GM21786 (cell line): ENCODE data around the gene PICK1.

Experiments
- ATAC-seq: cut with Tn5 transposase; IDR thresholded peaks from one replicate; pipeline ENCODE4 v1.9.1; 2021; ENCODE audit not compliant: unreplicated experiment

The PICK1 gene

GRCh38 chr22:38086001-38086845 lies 29.0 kb downstream of the PICK1 start:
- no peak for ATAC-seq

- no peak for ATAC-seq
These were observed 29.7 kb downstream of the PICK1 start for GRCh38 chr22:38086942-38087341.

- no peak for ATAC-seq
These were observed 30.7 kb downstream of the PICK1 start for GRCh38 chr22:38087855-38088254.

GRCh38 chr22:38088629-38089473 lies 31.6 kb downstream of the PICK1 start:
- ATAC-seq = no peak

- no peak for ATAC-seq
These were observed 32.3 kb downstream of the PICK1 start for GRCh38 chr22:38089474-38089851.

GRCh38 chr22:38097058-38097457 lies 39.9 kb downstream of the PICK1 start:
- no peak for ATAC-seq

GRCh38 chr22:38097557-38098409 lies 40.6 kb downstream of the PICK1 start:
- no peak for ATAC-seq

- ATAC-seq = no peak
These were observed 41.4 kb downstream of the PICK1 start for GRCh38 chr22:38098410-38099249.

- ATAC-seq = no peak
These were observed 46.4 kb downstream of the PICK1 start for GRCh38 chr22:38103641-38104040.

- ATAC-seq = no peak
These were observed 46.9 kb downstream of the PICK1 start for GRCh38 chr22:38104084-38104483.

- no peak for ATAC-seq
These were observed 49.8 kb downstream of the PICK1 start for GRCh38 chr22:38106814-38107578.

GRCh38 chr22:38107692-38108515 lies 50.7 kb downstream of the PICK1 start:
- ATAC-seq = no peak

GRCh38 chr22:38108561-38109319 lies 51.5 kb downstream of the PICK1 start:
- no peak for ATAC-seq

GRCh38 chr22:38109371-38110001 lies 52.3 kb downstream of the PICK1 start:
- no peak for ATAC-seq

GRCh38 chr22:38110008-38110862 lies 53.0 kb downstream of the PICK1 start, which contains the start of gene BAIAP2L2:
TSS of gene BAIAP2L2 (minus strand) at chr22:38110684. CDS start at chr22:38110525, 159 bp downstream.
- ATAC-seq = no peak
